Chondrocyte (in vitro differentiated cells): ENCODE measurements around the gene POP7. TPM values are rescaled to one million over a fixed set of nuclear protein-coding genes. Genes with fewer than 3 reads are reported as not detected.

Source experiments
- DNase-seq: peaks from one replicate; pipeline ENCODE4 v3.0.0; 2021; ENCODE audit warnings: mixed read lengths, low spot score
- H3K27ac Mint-ChIP-seq: one replicate; pipeline ENCODE4 v1.8.0; 2021; ENCODE audit warnings: mild to moderate bottlenecking, moderate library complexity, mixed read lengths; ENCODE audit not compliant: unreplicated experiment
- H3K27me3 Mint-ChIP-seq: 2 replicates; pipeline ENCODE4 v1.8.0; 2021; ENCODE audit warnings: low read depth, mixed read lengths
- H3K36me3 Mint-ChIP-seq: 2 replicates; pipeline ENCODE4 v1.8.0; 2021; ENCODE audit warnings: low read depth, mixed read lengths
- H3K4me1 Mint-ChIP-seq: 2 replicates; pipeline ENCODE4 v1.8.0; 2021; ENCODE audit warnings: low read depth, mild to moderate bottlenecking, mixed read lengths
- H3K4me3 Mint-ChIP-seq: one replicate; pipeline ENCODE4 v1.8.0; 2021; ENCODE audit warnings: mild to moderate bottlenecking, moderate library complexity, mixed read lengths; ENCODE audit not compliant: unreplicated experiment
- H3K9me3 Mint-ChIP-seq: 2 replicates; pipeline ENCODE4 v1.8.0; 2021; ENCODE audit warnings: low read depth, mixed read lengths
- CTCF ChIP-seq: fragments of 200-600 bp; sonication (generic); IDR thresholded peaks from 2 replicates; pipeline ENCODE4 v1.5.0; 2021; ENCODE audit warnings: antibody characterized with exemption, mild to moderate bottlenecking, moderate library complexity
- total RNA-seq: library from RNA; stranded (reverse); gene quantifications from 3 replicates; pipeline ENCODE4 v1.2.1, GENCODE V29; 2021

POP7 gene
- total RNA-seq, 1 donor from 2014 or later: 25.5 TPM

GRCh38 chr7:100728196-100728595, 22.3 kb downstream of the POP7 start:
- Mint-ChIP-seq H3K4me1 (peaks cover 22% of the 10 kb centered on the region), H3K27me3 (peaks cover 9% of the 10 kb centered on the region), H3K4me3 (no peak overlapping the region), H3K9me3 (no peaks in the 10 kb centered on the region), H3K36me3 (no peaks in the 10 kb centered on the region), H3K27ac (no peak overlapping the region)
- no peak for TF ChIP-seq CTCF
- no peak for DNase-seq

GRCh38 chr7:100730136-100730800, 24.3 kb downstream of the POP7 start:
- Mint-ChIP-seq H3K27ac (no peak overlapping the region), H3K4me1 (peaks cover 24% of the 10 kb centered on the region), H3K36me3 (no peaks in the 10 kb centered on the region), H3K9me3 (no peaks in the 10 kb centered on the region), H3K27me3 (peaks cover 11% of the 10 kb centered on the region), H3K4me3 (no peak overlapping the region)
- DNase-seq: no peak
- no peak for TF ChIP-seq CTCF

GRCh38 chr7:100731937-100732636, 26.2 kb downstream of the POP7 start:
- DNase-seq: no peak
- no peak for TF ChIP-seq CTCF
- no peak overlapping the region for H3K27ac Mint-ChIP-seq
- H3K4me3 Mint-ChIP-seq: no peak overlapping the region
- peaks cover 11% of the 10 kb centered on the region for H3K27me3 Mint-ChIP-seq
- no peaks in the 10 kb centered on the region for H3K36me3 Mint-ChIP-seq
- H3K4me1 Mint-ChIP-seq: peaks cover 10% of the 10 kb centered on the region
- no peaks in the 10 kb centered on the region for H3K9me3 Mint-ChIP-seq

GRCh38 chr7:100735730-100736129, 29.8 kb downstream of the POP7 start:
- no peak overlapping the region for H3K4me3 Mint-ChIP-seq
- no peaks in the 10 kb centered on the region for H3K9me3 Mint-ChIP-seq
- H3K4me1 Mint-ChIP-seq: peaks cover 5% of the 10 kb centered on the region
- no peak for TF ChIP-seq CTCF
- peaks cover 15% of the 10 kb centered on the region for H3K27me3 Mint-ChIP-seq
- DNase-seq: no peak
- no peak overlapping the region for H3K27ac Mint-ChIP-seq
- H3K36me3 Mint-ChIP-seq: no peaks in the 10 kb centered on the region

- DNase-seq: no peak
- H3K4me1 Mint-ChIP-seq: peaks cover 5% of the 10 kb centered on the region
- no peak for TF ChIP-seq CTCF
Observed at GRCh38 chr7:100736671-100737070, 30.8 kb downstream of the POP7 start.

More at GRCh38 chr7:100736671-100737070, 30.8 kb downstream of the POP7 start:
- H3K4me3 Mint-ChIP-seq: no peak overlapping the region
- no peak overlapping the region for H3K27ac Mint-ChIP-seq
- H3K27me3 Mint-ChIP-seq: peaks cover 14% of the 10 kb centered on the region
- H3K36me3 Mint-ChIP-seq: no peaks in the 10 kb centered on the region
- H3K9me3 Mint-ChIP-seq: no peaks in the 10 kb centered on the region
